B cell (primary cell): Measurements from ENCODE around the gene KLHL22. TPM values are rescaled to one million over a fixed set of nuclear protein-coding genes. Genes with fewer than 3 reads are reported as not detected.

ENCODE experiments used
- ATAC-seq: fragments of 200-7000 bp; cut with Tn5 transposase; one replicate; pipeline ENCODE4 v1.10.0; 2021; ENCODE audit warnings: low read depth, mild to moderate bottlenecking, moderate number of reproducible peaks, moderate library complexity
- CTCF ChIA-PET: fragments of 350-600 bp; sonication (Branson Sonifier 250); formaldehyde crosslinking; loops from one replicate; lab custom pipeline; 2021; ENCODE audit warnings: antibody characterized with exemption, inconsistent platforms; lab: Charles Lee
- POLR2A ChIA-PET: fragments of 350-600 bp; sonication (Branson Sonifier 250); formaldehyde crosslinking; loops from one replicate; lab custom pipeline; 2021; ENCODE audit warnings: antibody characterized with exemption; lab: Charles Lee
- DNase-seq: peaks from one replicate; pipeline ENCODE4 v3.0.0; 2013
- H2AFZ ChIP-seq: 2 replicates; pipeline ENCODE4 v1.6.1; 2012; ENCODE audit warnings: mild to moderate bottlenecking, low read depth, low read length; ENCODE audit not compliant: insufficient read depth, poor library complexity, severe bottlenecking
- H3K27ac ChIP-seq, 2 donors: 1 replicate in 1 of 2; 2 replicates in 1 of 2; pipeline ENCODE4 v1.5.1; 2012 to 2013; ENCODE audit warnings: low read length in 2 of 2, mild to moderate bottlenecking in 2 of 2, moderate library complexity in 1 of 2
- H3K27me3 ChIP-seq, 4 experiments: fragments of 200-600 bp in 1 of 4; sonication (generic) in 1 of 4; replicated peaks in 1 of 4; 1 replicate in 2 of 4; 2 replicates in 2 of 4; pipeline versions ENCODE4 v1.6.1 to v1.7.0; 2013 to 2016; ENCODE audit warnings: low read length in 3 of 4, mild to moderate bottlenecking in 2 of 4, mixed read lengths in 1 of 4, moderate library complexity in 1 of 4; ENCODE audit not compliant: insufficient read depth in 4 of 4, control insufficient read depth in 3 of 4; ENCODE audit errors: control extremely low read depth in 1 of 4
- H3K36me3 ChIP-seq, 2 experiments: replicated peaks in 1 of 2; 1 replicate in 1 of 2; 2 replicates in 1 of 2; pipeline versions ENCODE4 v1.6.1 to v1.7.1; 2013; ENCODE audit warnings: low read length in 1 of 2; ENCODE audit not compliant: insufficient read depth in 2 of 2, control insufficient read depth in 1 of 2; ENCODE audit errors: control extremely low read depth in 1 of 2, extremely low read depth in 1 of 2
- H3K4me1 ChIP-seq, 2 donors: fragments of 200-600 bp in 1 of 2; sonication (generic) in 1 of 2; 1 replicate in 1 of 2; 2 replicates in 1 of 2; pipeline versions ENCODE4 v1.5.1 to v1.6.1; 2013 to 2017; ENCODE audit warnings: low read length in 2 of 2; ENCODE audit not compliant: control insufficient read depth in 2 of 2, insufficient read depth in 2 of 2
- H3K4me2 ChIP-seq: replicated peaks from 2 replicates; pipeline ENCODE3; 2012; ENCODE audit warnings: mild to moderate bottlenecking, low read depth, low read length; ENCODE audit not compliant: poor library complexity, severe bottlenecking
- H3K4me3 ChIP-seq, 5 experiments: fragments of 200-600 bp in 1 of 5; sonication (generic) in 1 of 5; 1 replicate in 3 of 5; 2 replicates in 2 of 5; pipeline versions ENCODE4 v1.5.1 to v1.7.0; 2011 to 2016; ENCODE audit warnings: low read length in 4 of 5, mild to moderate bottlenecking in 4 of 5, low read depth in 2 of 5, control low read depth in 1 of 5, moderate library complexity in 1 of 5; ENCODE audit not compliant: insufficient read depth in 1 of 5; ENCODE audit errors: control extremely low read depth in 1 of 5, extremely low read depth in 1 of 5
- H3K79me2 ChIP-seq: fragments of 200-600 bp; sonication (generic); one replicate; pipeline ENCODE4 v1.6.0; 2016; ENCODE audit warnings: low read length; ENCODE audit not compliant: control insufficient read depth, insufficient read depth
- H3K9ac ChIP-seq: fragments of 200-600 bp; sonication (generic); 2 replicates; pipeline ENCODE4 v1.6.1; 2017; ENCODE audit warnings: mild to moderate bottlenecking, low read length, moderate library complexity
- H3K9me3 ChIP-seq, 3 donors: one replicate each; pipeline versions ENCODE4 v1.6.1 to v1.7.1; 2013; ENCODE audit warnings: low read length in 2 of 3; ENCODE audit not compliant: control insufficient read depth in 2 of 3, insufficient read depth in 1 of 3; ENCODE audit errors: control extremely low read depth in 1 of 3
- H4K20me1 ChIP-seq: 2 replicates; pipeline ENCODE4 v1.6.0; 2012; ENCODE audit warnings: mild to moderate bottlenecking, low read length; ENCODE audit not compliant: insufficient read depth, control insufficient read depth, poor library complexity, severe bottlenecking
- H3K27ac Mint-ChIP-seq: one replicate; pipeline ENCODE4 v1.8.0; 2021; ENCODE audit warnings: mixed read lengths
- H3K27me3 Mint-ChIP-seq: one replicate; pipeline ENCODE4 v1.8.0; 2021; ENCODE audit warnings: mixed read lengths
- H3K4me1 Mint-ChIP-seq: one replicate; pipeline ENCODE4 v1.8.0; 2021; ENCODE audit warnings: mixed read lengths
- H3K4me3 Mint-ChIP-seq: one replicate; pipeline ENCODE4 v1.8.0; 2021; ENCODE audit warnings: mixed read lengths
- H3K9me3 Mint-ChIP-seq: one replicate; pipeline ENCODE4 v1.8.0; 2022; ENCODE audit warnings: mixed read lengths; ENCODE audit not compliant: insufficient read depth
- EZH2 ChIP-seq: IDR thresholded peaks from 2 replicates; pipeline ENCODE4 v1.6.1; 2012; ENCODE audit warnings: borderline replicate concordance, low read depth, mild to moderate bottlenecking, moderate library complexity, low read length; ENCODE audit not compliant: insufficient read depth, poor library complexity, severe bottlenecking
- WGBS: methylation state at CpG from one replicate; pipeline ENCODE4 v1.1.5; 2013; ENCODE audit warnings: missing lambda C conversion rate; ENCODE audit not compliant: insufficient coverage; 5-methylcytosine and 5-hydroxymethylcytosine counted together
- intact Hi-C: fragments of 100-400 bp; cut with micrococcal nuclease; formaldehyde crosslinking; loops from one replicate; pipeline ENCODE4 v1.10.0; 2022
- polyA plus RNA-seq: library from polyadenylated mRNA; depleted of rRNA; stranded (reverse); fragments of >200 nt; gene quantifications from 2 replicates; pipeline ENCODE4 v1.2.3, GENCODE V29; 2012
- total RNA-seq, 2 donors: library from RNA; stranded (reverse); fragments of 120-200 nt in 1 of 2; gene quantifications; 1 replicate in 1 of 2; 2 replicates in 1 of 2; pipeline versions ENCODE4 v1.2.3 to v1.2.4, GENCODE V29; 2013 to 2022
- TF ChIP-seq, protein P1 (sequence below): fragments of 200-600 bp; IDR thresholded peaks from one replicate; pipeline ENCODE4 v1.8.0; 2022; ENCODE audit warnings: antibody characterized with exemption, mild to moderate bottlenecking

KLHL22 gene
- total and polyA plus RNA-seq, 2 donors (not counting 1 experiment from before 2014, with no cell fraction given), result 37.0 to 45.6 TPM

DNA sequence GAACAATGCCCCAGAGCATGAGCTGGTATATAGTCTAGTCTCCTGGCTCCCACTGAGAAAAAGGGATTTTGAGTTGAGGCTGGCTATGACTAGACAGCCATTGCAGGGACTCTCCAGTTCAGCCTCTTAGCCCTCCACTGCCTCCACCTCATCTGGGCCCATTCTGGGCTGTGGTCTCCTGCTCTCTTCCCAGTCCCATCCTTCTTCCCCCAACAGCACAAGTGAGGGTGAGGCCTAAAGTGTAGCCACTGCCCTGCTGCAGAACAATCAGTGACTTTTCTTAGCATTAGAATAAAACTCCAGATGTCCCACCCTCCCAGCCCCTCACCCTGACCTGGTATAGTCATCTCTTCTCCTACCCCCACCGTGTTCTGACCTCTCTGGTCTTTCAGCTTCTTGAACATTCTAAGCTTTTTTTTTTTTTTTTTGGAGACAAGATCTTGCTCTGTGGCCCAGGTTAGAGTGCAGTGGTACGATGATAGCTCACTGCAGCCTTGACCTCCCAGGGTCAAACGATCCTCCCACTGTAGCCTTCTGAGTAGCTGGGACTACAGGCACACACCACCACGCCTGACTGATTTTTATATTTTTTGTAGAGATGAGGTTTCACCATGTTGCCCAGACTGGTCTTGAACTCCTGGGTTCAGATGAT lies 16.1 kb upstream of the KLHL22 start:
- Histone ChIP-seq H4K20me1 (peaks cover 83% of the 10 kb centered on the region), H2AFZ (no peak overlapping the region), H3K4me3 (no peak overlapping the region), H3K9ac (no peak overlapping the region), H3K4me2 (no peak overlapping the region), H3K9me3 (no peaks in the 10 kb centered on the region), H3K79me2 (peaks cover 100% of the 10 kb centered on the region), H3K36me3 (peaks cover 0 to 23% of the 10 kb centered on the region in 2 experiments), H3K27ac (no peak overlapping the region), H3K27me3 (no peaks in the 10 kb centered on the region), H3K4me1 (peaks cover 32 to 39% of the 10 kb centered on the region in 2 donors)
- peaks cover 61% of the 10 kb centered on the region for H3K4me1 Mint-ChIP-seq
- H3K27me3 Mint-ChIP-seq, result no peaks in the 10 kb centered on the region
- TF ChIP-seq, protein P1, sequence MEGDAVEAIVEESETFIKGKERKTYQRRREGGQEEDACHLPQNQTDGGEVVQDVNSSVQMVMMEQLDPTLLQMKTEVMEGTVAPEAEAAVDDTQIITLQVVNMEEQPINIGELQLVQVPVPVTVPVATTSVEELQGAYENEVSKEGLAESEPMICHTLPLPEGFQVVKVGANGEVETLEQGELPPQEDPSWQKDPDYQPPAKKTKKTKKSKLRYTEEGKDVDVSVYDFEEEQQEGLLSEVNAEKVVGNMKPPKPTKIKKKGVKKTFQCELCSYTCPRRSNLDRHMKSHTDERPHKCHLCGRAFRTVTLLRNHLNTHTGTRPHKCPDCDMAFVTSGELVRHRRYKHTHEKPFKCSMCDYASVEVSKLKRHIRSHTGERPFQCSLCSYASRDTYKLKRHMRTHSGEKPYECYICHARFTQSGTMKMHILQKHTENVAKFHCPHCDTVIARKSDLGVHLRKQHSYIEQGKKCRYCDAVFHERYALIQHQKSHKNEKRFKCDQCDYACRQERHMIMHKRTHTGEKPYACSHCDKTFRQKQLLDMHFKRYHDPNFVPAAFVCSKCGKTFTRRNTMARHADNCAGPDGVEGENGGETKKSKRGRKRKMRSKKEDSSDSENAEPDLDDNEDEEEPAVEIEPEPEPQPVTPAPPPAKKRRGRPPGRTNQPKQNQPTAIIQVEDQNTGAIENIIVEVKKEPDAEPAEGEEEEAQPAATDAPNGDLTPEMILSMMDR, result no peak
- no peak for TF ChIP-seq EZH2
- WGBS, result no CpG with 5 or more reads among the region's 4 CpGs
- ChIA-PET POLR2A (interaction anchor here (0.7 kb wide), 1 partner anchor 425 kb away, joined by 5 read pairs; no protein-coding TSS in a partner anchor), CTCF (interaction anchor here (0.7 to 1.6 kb wide), 6 partner anchors 10 to 351 kb away, joined by 3 to 6 read pairs (median 4); no protein-coding TSS in a partner anchor)
- ATAC-seq (no peak), DNase-seq (no peak)
- H3K27ac Mint-ChIP-seq, result peak overlapping the region; percentile 4
- intact Hi-C loops, result no loop called here
- no peaks in the 10 kb centered on the region for H3K9me3 Mint-ChIP-seq
- no peak overlapping the region for H3K4me3 Mint-ChIP-seq
